Neural cell (in vitro differentiated cells): ENCODE measurements around the gene FPGS. TPM values are rescaled to one million over a fixed set of nuclear protein-coding genes. Genes with fewer than 3 reads are reported as not detected.

ENCODE experiments used
- H2AFZ ChIP-seq: fragments of 200-600, 300-800 bp; sonication (generic), shearing (Covaris generic); 2 replicates; pipeline ENCODE4 v1.6.0; 2014; ENCODE audit warnings: low read depth, mild to moderate bottlenecking, antibody characterized with exemption, low read length, moderate library complexity
- H3F3A ChIP-seq: fragments of 200-600 bp; shearing (Covaris generic); 2 replicates; pipeline ENCODE4 v1.6.1; 2016; ENCODE audit warnings: mild to moderate bottlenecking, moderate library complexity, mixed read lengths, antibody characterized with exemption, low read length; ENCODE audit not compliant: insufficient read depth, poor library complexity, severe bottlenecking
- H3K27ac ChIP-seq: fragments of 200-600, 300-800 bp; sonication (generic), shearing (Covaris generic); 2 replicates; pipeline ENCODE4 v1.5.1; 2014; ENCODE audit warnings: mild to moderate bottlenecking, low read length, moderate library complexity
- H3K27me3 ChIP-seq: fragments of 300-800, 200-600 bp; sonication (generic), shearing (Covaris generic); 2 replicates; pipeline ENCODE4 v1.6.0; 2014; ENCODE audit warnings: mild to moderate bottlenecking, low read depth, low read length, moderate library complexity; ENCODE audit not compliant: insufficient read depth
- H3K36me3 ChIP-seq: fragments of 300-800, 200-600 bp; sonication (generic), shearing (Covaris generic); 2 replicates; pipeline ENCODE4 v1.5.1; 2014; ENCODE audit warnings: mild to moderate bottlenecking, antibody characterized with exemption, low read length, moderate library complexity; ENCODE audit not compliant: insufficient read depth
- H3K4me2 ChIP-seq: fragments of 300-800, 200-600 bp; sonication (generic), shearing (Covaris generic); 2 replicates; pipeline ENCODE4 v1.6.0; 2014; ENCODE audit warnings: mild to moderate bottlenecking, low read length
- H3K4me3 ChIP-seq: fragments of 300-800, 200-600 bp; sonication (generic), shearing (Covaris generic); 2 replicates; pipeline ENCODE4 v1.5.1; 2014; ENCODE audit warnings: mild to moderate bottlenecking, low read length, moderate library complexity
- H3K79me2 ChIP-seq: fragments of 200-600 bp; shearing (Covaris generic); replicated peaks from 2 replicates; pipeline ENCODE4 v1.6.0; 2014; ENCODE audit warnings: mild to moderate bottlenecking, low read length, moderate library complexity; ENCODE audit not compliant: insufficient read depth
- H3K9ac ChIP-seq: fragments of 300-800, 200-600 bp; sonication (generic), shearing (Covaris generic); 2 replicates; pipeline ENCODE4 v1.6.1; 2016; ENCODE audit warnings: mild to moderate bottlenecking, low read length, mixed read lengths
- H3K9me2 ChIP-seq: fragments of 200-600 bp; shearing (Covaris generic); 2 replicates; pipeline ENCODE4 v1.6.1; 2016; ENCODE audit warnings: mild to moderate bottlenecking, low read length, mixed read lengths; ENCODE audit not compliant: insufficient read depth
- H3K9me3 ChIP-seq: fragments of 200-600, 300-800 bp; sonication (generic), shearing (Covaris generic); 2 replicates; pipeline ENCODE4 v1.6.1; 2016; ENCODE audit warnings: mild to moderate bottlenecking, mixed run types, low read length, moderate library complexity, mixed read lengths
- H4K20me1 ChIP-seq: fragments of 200-600 bp; shearing (Covaris generic); 2 replicates; pipeline ENCODE4 v1.6.1; 2016; ENCODE audit warnings: mild to moderate bottlenecking, mixed run types; ENCODE audit not compliant: insufficient read depth
- EP300 ChIP-seq: fragments of 450-650 bp; conservative IDR thresholded peaks from 2 replicates; pipeline ENCODE4 v1.6.1; 2014; ENCODE audit warnings: antibody characterized with exemption, mild to moderate bottlenecking, moderate library complexity; ENCODE audit not compliant: poor library complexity, severe bottlenecking
- EZH2 ChIP-seq: fragments of 200-600, 300-800 bp; shearing (Covaris generic), sonication (generic); IDR thresholded peaks from 2 replicates; pipeline ENCODE4 v1.6.1; 2014; ENCODE audit warnings: antibody characterized with exemption, low read length, borderline replicate concordance, mild to moderate bottlenecking; ENCODE audit not compliant: insufficient read depth, poor library complexity, severe bottlenecking
- MXI1 ChIP-seq: fragments of 450-650 bp; conservative IDR thresholded peaks from 2 replicates; pipeline ENCODE4 v1.6.1; 2014; ENCODE audit warnings: antibody characterized with exemption, mild to moderate bottlenecking; ENCODE audit not compliant: poor library complexity, severe bottlenecking
- POLR2AphosphoS5 ChIP-seq: IDR thresholded peaks from 2 replicates; pipeline ENCODE4 v1.6.1; 2012
- RAD21 ChIP-seq: fragments of 450-650 bp; conservative IDR thresholded peaks from 2 replicates; pipeline ENCODE4 v1.6.1; 2014; ENCODE audit warnings: antibody characterized with exemption, mild to moderate bottlenecking, moderate library complexity
- SMC3 ChIP-seq: fragments of 450-650 bp; conservative IDR thresholded peaks from 2 replicates; pipeline ENCODE4 v1.6.1; 2014; ENCODE audit warnings: antibody characterized with exemption, mild to moderate bottlenecking, moderate library complexity; ENCODE audit not compliant: poor library complexity
- TAF1 ChIP-seq: IDR thresholded peaks from 2 replicates; pipeline ENCODE4 v1.6.1; 2012; ENCODE audit warnings: low read depth
- polyA plus RNA-seq: library from polyadenylated mRNA; depleted of rRNA; stranded (reverse); fragments of >200 nt; gene quantifications from 2 replicates; pipeline ENCODE4 v1.2.3, GENCODE V29; 2014
- TF ChIP-seq, protein P1 (sequence below): IDR thresholded peaks from 2 replicates; pipeline ENCODE4 v1.6.1; 2012; ENCODE audit warnings: borderline replicate concordance
- TF ChIP-seq, protein P2 (sequence below): fragments of 450-650 bp; IDR thresholded peaks from 2 replicates; pipeline ENCODE4 v1.5.1; 2014; ENCODE audit warnings: antibody characterized with exemption, mild to moderate bottlenecking, moderate library complexity; ENCODE audit not compliant: poor library complexity, severe bottlenecking

The FPGS gene
- polyA plus RNA-seq, 1 donor from 2014 or later = 38.4 TPM

DNA sequence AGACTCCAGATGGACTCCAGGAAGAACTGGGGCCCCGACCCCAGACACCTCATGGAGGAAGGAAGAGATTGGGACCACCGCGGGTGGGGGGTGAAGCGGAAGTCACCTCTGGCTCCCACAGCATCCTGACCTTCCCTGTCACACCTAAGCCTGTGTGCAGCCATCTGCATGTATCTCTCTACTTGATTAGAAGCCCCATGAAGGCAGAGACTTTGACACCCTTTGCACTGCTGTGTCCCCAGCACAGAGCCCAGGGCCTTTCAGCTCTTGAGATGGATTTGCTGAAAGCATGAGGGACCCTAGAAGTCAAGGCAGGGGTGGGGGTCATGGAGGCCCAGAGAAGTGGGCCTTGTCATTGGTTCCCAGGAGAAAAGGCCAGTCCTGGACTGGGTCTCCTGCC is 54.6 kb downstream of the FPGS start:
- H3K4me2 ChIP-seq = no peak overlapping the region
- H3F3A ChIP-seq = no peaks in the 10 kb centered on the region
- TF ChIP-seq, protein P1, sequence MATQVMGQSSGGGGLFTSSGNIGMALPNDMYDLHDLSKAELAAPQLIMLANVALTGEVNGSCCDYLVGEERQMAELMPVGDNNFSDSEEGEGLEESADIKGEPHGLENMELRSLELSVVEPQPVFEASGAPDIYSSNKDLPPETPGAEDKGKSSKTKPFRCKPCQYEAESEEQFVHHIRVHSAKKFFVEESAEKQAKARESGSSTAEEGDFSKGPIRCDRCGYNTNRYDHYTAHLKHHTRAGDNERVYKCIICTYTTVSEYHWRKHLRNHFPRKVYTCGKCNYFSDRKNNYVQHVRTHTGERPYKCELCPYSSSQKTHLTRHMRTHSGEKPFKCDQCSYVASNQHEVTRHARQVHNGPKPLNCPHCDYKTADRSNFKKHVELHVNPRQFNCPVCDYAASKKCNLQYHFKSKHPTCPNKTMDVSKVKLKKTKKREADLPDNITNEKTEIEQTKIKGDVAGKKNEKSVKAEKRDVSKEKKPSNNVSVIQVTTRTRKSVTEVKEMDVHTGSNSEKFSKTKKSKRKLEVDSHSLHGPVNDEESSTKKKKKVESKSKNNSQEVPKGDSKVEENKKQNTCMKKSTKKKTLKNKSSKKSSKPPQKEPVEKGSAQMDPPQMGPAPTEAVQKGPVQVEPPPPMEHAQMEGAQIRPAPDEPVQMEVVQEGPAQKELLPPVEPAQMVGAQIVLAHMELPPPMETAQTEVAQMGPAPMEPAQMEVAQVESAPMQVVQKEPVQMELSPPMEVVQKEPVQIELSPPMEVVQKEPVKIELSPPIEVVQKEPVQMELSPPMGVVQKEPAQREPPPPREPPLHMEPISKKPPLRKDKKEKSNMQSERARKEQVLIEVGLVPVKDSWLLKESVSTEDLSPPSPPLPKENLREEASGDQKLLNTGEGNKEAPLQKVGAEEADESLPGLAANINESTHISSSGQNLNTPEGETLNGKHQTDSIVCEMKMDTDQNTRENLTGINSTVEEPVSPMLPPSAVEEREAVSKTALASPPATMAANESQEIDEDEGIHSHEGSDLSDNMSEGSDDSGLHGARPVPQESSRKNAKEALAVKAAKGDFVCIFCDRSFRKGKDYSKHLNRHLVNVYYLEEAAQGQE = no peak
- no peak for TF ChIP-seq SMC3
- TF ChIP-seq, protein P2, sequence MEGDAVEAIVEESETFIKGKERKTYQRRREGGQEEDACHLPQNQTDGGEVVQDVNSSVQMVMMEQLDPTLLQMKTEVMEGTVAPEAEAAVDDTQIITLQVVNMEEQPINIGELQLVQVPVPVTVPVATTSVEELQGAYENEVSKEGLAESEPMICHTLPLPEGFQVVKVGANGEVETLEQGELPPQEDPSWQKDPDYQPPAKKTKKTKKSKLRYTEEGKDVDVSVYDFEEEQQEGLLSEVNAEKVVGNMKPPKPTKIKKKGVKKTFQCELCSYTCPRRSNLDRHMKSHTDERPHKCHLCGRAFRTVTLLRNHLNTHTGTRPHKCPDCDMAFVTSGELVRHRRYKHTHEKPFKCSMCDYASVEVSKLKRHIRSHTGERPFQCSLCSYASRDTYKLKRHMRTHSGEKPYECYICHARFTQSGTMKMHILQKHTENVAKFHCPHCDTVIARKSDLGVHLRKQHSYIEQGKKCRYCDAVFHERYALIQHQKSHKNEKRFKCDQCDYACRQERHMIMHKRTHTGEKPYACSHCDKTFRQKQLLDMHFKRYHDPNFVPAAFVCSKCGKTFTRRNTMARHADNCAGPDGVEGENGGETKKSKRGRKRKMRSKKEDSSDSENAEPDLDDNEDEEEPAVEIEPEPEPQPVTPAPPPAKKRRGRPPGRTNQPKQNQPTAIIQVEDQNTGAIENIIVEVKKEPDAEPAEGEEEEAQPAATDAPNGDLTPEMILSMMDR = no peak
- no peak for TF ChIP-seq MXI1
- TF ChIP-seq EZH2 = no peak
- no peak for TF ChIP-seq RAD21
- TF ChIP-seq TAF1 = no peak
- no peak for TF ChIP-seq POLR2AphosphoS5
- no peak for TF ChIP-seq EP300
- H3K9me2 ChIP-seq = no peaks in the 10 kb centered on the region
- no peak overlapping the region for H2AFZ ChIP-seq
- no peak overlapping the region for H3K4me3 ChIP-seq
- no peaks in the 10 kb centered on the region for H3K36me3 ChIP-seq
- no peaks in the 10 kb centered on the region for H4K20me1 ChIP-seq
- H3K27me3 ChIP-seq = no peaks in the 10 kb centered on the region
- H3K79me2 ChIP-seq = no peaks in the 10 kb centered on the region
- no peak overlapping the region for H3K9ac ChIP-seq
- H3K27ac ChIP-seq = no peak overlapping the region
- no peaks in the 10 kb centered on the region for H3K9me3 ChIP-seq

DNA sequence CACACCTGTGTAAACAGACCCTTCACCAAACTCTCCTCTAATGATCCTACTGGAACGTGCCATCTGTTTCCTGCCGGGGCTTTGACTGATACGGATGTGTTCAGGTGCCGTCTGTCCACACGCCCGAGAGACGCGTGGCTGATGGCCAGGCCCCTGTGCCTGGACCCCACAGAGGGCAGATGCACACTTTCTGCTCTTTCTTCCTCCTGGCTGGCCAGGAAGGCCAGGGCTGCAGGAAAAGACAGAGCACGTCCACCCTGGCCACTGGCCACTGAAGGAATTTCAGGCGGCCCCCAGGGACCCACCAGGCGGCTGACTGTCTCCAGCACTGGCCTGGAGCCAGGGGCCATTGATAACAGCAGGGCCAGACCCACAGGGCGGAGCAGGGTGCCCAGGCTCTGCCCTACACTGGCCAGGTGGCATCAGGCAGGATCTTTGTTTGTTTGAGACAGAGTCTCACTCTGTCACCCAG is 55.4 kb downstream of the FPGS start:
- TF ChIP-seq POLR2AphosphoS5 (no peak), TAF1 (no peak), EZH2 (no peak), EP300 (no peak), MXI1 (no peak), RAD21 (no peak), SMC3 (no peak)
- TF ChIP-seq, protein P2 = no peak
- TF ChIP-seq, protein P1 = no peak

More for the DNA sequence above, 55.4 kb downstream of the FPGS start:
- H3K4me3 ChIP-seq = no peak overlapping the region
- H3K27me3 ChIP-seq = no peaks in the 10 kb centered on the region
- H3K4me2 ChIP-seq = no peak overlapping the region
- H3F3A ChIP-seq = no peaks in the 10 kb centered on the region
- no peak overlapping the region for H2AFZ ChIP-seq
- H3K79me2 ChIP-seq = no peaks in the 10 kb centered on the region
- no peaks in the 10 kb centered on the region for H3K9me3 ChIP-seq
- no peak overlapping the region for H3K27ac ChIP-seq
- no peaks in the 10 kb centered on the region for H3K36me3 ChIP-seq
- H3K9ac ChIP-seq = no peak overlapping the region
- no peaks in the 10 kb centered on the region for H3K9me2 ChIP-seq
- no peaks in the 10 kb centered on the region for H4K20me1 ChIP-seq
